HG03066 (cell line): Measurements from ENCODE around the gene NUMB.

Experiments
- ATAC-seq: cut with Tn5 transposase; IDR thresholded peaks from one replicate; pipeline ENCODE4 v1.9.1; 2021; ENCODE audit warnings: low read depth; ENCODE audit not compliant: unreplicated experiment

Gene NUMB

DNA sequence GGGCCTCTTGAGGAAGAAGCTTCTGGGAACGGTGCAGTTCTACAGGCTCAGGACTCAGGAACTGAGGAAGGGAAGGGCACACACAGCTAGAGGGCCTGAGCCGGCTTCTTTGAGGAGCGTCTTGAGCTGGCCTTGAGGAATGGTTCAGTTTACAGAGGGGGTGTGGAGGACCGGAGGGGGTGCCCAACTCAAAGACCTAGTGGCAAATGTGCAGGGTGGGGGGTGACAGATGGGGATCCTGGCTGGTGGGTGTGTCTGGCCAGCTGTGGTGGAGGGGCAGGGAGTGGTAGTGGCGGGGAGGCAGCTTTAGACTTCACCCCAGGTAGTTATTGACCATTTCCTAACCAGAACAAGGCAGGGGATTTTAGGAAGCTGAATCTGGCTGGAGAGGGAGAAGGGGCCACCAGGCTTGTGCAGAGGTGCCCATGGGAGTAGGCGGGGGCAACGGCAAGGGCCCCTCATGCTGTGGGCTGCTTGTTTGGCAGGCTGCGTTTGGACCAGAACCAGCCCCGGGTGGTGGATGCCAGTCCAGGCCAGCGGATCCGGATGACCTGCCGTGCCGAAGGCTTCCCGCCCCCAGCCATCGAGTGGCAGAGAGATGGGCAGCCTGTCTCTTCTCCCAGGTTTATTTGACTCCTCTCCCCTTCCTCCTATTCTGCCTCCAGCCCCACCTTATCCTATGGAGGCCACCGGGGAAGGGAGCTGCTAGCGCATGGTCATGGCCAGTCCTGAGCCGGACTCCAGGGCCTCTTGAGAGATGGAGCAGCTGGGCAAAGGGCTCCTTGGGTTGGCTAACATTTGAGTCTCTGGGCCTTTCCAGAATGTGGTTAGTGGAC, 193.2 kb downstream of the NUMB start:
- ATAC-seq, result no peak

DNA sequence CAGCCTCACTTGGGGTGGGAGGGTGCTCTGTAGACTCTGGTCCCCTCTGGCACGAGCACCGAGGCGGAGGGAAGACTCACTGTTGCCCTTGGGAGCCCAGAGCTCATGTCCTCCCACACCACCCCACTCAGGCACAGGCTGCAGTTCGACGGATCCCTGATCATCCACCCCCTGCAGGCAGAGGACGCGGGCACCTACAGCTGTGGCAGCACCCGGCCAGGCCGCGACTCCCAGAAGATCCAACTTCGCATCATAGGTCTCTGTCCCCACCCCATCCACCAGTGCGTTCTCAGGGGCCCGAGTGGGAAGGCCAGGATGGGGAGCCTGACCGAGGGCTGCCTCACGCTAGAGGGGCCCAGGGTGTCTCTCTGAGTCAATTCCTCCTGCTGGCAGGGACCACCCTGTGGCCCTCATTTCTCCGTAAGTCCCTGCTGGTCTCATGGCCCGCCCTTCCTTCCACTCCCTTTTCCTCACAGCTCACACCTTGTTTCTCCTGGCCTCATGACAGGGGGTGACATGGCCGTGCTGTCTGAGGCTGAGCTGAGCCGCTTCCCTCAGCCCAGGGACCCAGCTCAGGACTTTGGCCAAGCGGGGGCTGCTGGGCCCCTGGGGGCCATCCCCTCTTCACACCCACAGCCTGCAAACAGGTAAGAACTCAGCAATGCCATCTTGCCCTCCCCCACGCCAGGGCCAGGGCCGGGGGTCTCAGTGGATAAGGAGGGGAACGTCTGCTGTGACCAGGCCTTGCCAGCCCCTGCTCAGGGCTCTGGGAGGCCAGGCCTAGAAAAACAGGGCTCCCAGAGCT, 194.1 kb downstream of the NUMB start:
- no peak for ATAC-seq

DNA sequence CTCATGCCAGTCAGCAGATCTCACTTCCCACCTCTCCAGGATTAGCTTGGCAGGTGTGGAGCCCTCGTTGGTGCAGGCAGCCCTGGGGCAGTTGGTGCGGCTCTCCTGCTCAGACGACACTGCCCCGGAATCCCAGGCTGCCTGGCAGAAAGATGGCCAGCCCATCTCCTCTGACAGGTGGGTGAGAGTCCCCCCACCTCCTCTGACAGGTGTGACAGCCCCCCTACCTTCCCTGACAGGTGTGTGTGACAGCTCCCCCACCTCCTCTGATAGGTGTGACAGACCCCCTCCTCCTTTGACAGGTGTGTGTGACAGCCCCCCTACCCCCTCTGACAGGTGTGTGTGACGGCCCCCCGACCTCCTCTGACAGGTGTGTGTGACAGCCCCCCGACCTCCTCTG, 194.7 kb downstream of the NUMB start:
- ATAC-seq, result no peak

DNA sequence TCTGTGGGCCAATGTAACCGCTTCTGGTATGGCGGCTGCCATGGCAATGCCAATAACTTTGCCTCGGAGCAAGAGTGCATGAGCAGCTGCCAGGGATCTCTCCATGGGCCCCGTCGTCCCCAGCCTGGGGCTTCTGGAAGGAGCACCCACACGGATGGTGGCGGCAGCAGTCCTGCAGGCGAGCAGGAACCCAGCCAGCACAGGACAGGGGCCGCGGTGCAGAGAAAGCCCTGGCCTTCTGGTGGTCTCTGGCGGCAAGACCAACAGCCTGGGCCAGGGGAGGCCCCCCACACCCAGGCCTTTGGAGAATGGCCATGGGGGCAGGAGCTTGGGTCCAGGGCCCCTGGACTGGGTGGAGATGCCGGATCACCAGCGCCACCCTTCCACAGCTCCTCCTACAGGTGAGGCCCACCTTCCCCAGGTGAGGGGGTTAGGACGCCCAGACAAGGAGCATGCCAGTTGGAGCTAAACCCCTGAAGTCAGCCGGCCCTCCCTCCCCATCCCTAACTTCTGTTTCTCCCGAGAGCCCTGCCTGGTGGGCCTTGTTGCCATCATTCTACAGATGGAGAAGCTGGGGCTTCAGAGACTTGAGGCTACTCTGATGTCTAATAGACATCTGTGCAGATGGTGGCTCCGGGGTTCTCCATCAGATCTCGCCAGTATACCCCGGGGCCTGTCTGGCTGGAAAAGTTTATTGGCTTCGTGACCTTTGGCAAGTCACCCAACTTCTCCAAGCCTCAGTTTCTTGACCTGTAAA, 195.7 kb downstream of the NUMB start:
- ATAC-seq, result no peak

DNA sequence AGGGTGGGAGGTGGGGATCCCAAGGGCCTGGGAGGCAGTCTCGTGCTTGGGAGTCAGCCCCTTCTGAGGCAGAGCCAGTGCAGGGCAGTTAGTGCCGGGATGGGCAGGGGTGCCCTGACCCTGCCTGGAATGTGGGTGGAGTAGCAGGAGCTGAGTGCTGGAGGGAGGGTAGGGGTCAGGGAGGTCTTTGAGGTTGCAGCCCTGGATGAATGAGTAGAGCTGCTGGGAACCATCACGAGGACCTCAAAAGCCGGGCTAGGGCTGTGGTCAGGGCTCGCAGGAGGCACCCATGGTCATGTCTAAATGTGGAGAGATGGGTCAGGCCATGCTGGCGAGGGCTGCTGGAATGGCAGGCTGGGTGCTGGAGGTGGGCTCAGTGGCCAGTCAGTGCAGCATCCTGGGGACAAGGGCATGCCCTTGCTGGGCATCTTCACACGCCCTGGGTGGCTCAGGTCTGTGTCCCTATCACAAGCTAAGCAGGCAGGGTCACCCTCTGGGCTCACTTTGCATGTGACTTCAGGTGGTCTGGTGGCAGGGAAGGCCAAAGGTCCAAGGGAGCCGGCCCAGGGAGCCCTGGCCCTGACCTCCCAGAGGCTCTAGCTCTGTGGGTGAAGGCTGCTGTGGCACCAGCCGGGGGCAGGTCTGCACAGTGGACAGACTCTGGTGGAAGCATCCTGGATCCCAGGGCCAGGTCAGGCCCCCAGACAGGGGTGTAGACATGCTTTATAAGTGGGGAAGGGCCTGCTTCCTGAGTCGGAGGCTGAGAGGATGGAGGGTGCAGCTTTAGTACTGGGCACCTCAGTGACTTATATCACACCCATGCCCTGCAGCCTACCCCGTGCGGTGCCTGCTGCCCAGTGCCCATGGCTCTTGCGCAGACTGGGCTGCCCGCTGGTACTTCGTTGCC, 196.6 kb downstream of the NUMB start:
- ATAC-seq, result no peak

DNA sequence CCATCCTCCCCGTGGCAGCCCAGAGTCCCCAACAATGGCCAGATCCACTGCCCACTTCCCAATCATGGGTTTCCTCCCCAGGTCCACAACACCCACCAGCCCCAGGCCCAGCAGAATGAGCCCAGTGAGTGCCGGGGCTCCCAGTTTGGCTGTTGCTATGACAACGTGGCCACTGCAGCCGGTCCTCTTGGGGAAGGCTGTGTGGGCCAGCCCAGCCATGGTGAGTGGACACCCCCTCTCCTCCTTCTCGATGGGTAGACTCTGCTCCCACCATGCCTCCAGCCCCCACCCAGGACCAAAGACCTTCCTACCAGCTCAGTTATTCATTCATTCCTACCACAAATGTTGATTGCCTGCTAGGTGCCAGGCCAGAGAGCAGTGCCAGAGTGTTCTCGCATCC, 197.3 kb downstream of the NUMB start:
- ATAC-seq, result no peak

DNA sequence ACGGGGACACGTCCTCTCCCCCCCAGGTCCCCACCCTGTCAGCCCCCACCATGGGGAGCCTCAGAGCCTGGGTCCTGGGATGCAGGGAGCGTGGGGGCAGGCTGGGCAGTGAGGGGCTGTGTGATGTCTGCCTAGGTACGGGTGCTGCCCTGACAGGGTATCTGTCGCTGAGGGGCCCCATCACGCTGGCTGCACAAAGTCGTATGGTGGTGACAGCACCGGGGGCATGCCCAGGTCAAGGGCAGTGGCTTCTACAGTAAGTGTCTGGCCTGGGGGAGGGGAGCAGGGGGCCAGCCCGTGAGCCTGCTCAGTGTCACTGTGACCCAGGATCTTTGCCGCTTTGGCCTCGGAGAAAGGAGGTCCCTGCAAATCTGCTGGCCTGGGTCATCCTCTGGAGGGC, 197.8 kb downstream of the NUMB start:
- ATAC-seq, result no peak

DNA sequence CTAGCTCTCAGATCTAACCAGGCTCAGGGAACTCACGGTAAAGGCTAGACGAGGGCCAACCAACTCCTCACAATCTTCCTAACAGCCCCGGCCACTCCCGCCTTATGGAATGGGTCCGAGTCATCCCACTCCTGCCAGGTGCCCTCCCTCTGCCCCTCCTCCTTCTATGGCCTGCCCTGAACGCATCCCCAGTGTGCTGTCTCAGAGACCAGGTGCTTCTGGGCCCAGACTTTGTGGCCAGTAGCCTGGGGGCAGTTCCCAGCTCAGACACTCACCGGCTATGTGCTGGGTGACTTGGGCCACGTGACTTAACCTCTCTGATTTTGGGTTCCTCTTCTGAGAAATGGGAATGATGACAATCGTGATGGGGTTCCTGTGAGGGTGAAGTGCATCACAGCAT, 198.5 kb downstream of the NUMB start:
- no peak for ATAC-seq

DNA sequence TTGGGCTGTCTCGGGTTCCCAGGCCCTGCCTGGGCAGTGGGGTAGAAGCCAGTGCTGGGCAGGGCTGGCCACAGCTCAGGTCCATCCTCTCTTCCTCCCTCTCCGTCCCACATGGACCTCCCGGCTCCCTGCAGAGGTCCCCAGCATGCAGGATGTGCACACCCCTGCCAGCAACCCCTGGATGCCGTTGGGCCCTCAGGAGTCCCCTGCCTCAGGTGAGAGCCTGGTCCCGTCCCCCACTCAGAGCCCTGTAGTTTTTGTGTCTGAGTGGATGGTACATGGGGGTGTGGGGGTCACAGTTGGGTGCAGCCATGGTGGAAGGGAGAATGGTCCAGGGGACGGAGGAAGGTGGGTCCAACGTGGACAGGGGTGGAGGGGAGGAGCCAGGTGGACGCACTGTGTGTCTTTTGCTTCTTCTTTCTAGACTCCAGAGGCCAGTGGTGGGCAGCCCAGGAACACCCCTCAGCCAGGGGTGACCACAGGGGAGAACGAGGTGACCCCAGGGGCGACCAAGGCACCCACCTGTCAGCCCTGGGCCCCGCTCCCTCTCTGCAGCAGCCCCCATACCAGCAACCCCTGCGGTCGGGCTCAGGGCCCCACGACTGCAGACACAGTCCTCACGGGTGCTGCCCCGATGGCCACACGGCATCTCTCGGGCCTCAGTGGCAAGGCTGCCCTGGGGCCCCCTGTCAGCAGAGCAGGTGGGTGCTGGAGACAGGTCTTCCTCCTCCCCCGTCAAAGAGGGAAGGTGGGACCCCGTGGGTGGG, 199.3 kb downstream of the NUMB start:
- no peak for ATAC-seq

DNA sequence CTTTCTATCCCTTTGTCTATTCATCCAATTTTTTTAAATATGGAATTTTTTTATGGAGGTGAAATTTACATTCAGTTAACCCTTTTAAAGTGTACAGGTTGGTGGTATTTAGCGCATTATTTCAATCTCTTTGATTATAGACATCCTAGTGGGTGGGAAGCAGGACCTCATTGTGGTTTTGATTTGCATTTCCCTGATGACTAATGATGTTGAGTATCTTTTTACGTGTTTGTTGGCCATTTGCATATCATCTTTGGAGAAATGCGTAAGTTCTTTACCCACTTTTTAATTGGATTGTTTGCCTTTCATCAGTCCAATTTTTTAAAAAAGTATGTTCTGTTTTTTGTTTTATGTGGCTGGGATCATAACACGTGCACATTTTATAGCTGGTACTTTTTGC, 200.3 kb downstream of the NUMB start:
- ATAC-seq, result no peak

DNA sequence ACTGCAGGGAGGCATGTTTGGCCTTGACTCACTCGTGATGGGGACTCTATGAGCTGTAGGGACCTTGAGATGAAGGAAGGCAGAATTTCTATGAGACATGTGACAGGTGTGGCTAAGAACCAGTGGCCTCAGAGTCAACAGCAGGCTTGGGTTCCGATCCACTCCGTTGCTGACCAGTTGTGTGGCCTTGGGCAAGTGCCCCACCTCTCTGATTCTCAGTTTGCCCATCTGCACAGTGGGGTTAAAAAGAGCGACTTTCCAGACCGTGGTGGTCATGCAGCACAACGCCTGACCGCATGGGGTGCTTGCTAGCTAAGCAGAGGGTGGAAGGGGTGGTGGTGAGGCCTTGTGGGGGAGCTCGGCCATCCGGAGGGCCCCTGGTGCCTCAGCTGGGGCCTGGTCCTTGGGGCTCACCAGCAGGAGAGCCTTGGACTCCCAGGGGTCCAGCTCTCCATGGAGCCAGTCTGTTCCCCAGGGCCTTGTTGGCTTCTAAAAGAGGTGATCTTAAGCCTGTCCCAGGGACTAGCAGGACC, 202.6 kb downstream of the NUMB start:
- ATAC-seq, result no peak

DNA sequence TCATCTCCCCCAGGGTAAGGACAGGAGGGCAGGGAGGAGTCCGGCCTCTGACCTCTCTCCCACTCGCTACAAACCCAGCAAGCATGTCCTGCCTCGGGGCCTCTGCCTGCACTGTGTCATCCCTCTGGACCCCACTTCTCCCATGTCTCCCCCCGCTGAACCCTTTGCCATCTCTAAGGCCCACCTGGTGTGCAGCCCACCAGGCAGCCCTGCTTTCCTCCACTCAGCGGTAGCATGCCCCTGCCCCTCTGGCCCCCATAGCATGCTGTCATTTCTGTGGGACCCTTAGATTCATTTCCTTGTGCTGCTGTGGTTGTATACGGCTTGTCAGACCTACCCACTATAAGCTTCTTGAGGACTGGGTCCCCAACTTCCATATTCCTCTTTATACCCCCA, 203.3 kb downstream of the NUMB start:
- no peak for ATAC-seq

DNA sequence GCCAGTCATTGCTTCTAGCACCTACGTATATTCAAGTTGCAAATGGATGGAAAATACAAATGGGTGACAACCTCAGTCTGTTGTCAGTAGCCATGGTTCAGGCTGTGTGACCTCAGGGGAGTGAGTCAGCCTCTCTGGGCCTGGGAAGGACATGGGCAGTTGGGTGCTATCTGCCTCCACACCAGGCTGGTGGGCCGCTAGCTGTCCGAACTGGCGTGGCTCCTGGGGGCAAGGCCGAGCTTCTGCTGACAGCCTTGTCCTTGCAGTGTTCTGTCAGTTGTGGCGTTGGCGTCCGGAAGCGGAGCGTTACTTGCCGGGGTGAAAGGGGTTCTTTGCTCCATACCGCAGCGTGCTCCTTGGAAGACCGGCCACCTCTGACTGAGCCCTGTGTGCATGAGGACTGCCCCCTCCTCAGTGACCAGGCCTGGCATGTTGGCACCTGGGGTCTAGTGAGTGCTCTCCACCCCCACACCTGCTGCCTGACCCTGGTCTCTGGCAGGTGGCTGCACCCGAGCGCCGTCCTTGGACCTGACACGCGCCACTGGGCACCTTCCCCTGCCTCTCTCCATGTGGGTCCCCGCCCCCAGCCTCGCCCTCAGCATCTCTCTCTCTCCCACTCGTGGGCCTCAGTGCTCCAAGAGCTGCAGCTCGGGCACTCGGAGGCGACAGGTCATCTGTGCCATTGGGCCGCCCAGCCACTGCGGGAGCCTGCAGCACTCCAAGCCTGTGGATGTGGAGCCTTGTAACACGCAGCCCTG, 203.9 kb downstream of the NUMB start:
- ATAC-seq, result no peak

DNA sequence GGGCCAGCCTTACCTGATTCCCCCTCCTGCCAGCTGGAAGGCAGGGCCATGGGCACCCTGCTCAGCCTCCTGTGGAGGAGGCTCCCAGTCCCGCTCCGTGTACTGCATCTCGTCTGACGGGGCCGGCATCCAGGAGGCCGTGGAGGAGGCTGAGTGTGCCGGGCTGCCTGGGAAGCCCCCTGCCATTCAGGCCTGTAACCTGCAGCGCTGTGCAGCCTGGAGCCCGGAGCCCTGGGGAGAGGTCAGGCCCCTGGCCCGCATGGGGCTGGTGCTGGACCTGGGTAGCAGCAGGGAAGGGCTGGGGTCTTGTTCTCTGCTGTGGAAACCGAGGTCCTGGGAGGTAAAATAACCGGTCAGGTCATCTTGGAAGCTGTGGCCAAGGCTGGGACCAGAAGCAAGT, 204.6 kb downstream of the NUMB start:
- ATAC-seq, result no peak

DNA sequence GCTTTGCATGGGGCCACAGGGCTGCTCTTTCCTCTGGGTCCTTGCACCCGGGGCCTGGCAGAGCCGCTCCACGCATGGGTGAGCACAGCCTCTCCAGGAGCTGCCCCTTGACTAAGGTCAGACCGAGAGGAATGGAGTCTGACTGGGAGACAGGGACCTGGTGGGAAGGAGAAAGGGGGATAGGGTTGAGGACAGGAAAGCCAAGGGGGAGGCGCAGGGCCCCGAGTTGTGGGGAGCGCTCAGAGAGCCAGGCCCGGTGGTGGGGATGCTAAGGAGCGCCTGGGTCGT, 205.1 kb downstream of the NUMB start:
- no peak for ATAC-seq

DNA sequence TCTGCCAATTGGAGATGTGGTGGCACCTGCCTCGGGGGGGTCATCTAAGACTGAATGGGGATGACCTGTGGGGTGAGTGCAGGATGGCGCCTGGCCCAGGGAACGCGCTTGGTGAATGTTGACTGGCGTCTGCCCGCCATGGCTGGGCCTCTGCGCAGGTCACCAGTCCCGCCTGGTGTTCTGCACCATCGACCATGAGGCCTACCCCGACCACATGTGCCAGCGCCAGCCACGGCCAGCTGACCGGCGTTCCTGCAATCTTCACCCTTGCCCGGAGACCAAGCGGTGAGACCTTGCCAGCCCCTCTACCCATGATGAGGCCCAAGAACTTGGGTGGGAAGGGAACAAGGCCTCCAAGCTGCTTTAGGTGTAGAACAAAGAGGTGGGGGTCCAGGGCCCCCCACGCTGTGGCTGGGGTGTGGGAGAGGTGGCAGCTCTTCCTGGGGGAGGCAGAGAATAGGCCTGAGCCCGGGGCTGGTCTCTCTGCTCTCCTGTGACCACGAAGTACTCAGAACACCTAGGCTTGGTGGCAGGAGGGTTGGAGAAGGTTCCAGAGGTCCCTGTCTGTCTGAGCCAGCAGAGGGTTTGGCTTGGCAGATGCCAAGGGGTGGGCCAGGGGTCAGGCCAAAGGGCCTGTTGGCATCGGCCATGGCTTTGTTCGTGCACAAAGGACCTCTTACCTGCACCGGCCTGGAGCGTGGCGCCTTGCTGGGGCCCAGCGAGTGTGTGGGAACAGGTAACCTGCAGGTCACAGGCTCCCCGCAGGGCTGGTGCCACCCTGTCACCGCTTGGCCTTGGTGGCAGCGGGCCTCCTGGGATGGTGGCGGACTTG, 205.6 kb downstream of the NUMB start:
- no peak for ATAC-seq

DNA sequence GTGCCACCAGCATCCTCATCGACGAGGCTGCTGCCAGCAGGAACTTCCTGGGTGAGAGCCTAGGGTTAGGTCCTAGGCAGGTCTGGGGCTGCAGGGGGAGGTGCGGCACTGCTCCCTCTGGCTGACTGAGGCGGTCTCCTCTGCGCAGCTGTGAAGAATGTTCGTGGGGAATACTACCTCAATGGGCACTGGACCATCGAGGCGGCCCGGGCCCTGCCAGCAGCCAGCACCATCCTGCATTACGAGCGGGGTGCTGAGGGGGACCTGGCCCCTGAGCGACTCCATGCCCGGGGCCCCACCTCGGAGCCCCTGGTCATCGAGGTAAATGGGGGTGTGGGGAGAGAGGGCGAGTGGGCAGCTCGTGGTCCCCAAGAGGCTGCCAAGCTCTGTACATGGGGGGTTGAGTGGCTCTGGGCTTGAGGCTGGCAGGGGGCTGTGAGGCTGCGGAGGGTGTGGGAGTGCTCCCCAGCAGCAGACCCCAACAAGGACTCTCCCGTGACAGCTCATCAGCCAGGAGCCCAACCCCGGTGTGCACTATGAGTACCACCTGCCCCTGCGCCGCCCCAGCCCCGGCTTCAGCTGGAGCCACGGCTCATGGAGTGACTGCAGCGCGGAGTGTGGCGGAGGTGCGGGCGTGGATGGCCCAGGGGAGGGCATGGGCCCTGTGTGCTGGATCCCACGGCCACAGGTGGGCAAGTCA, 206.7 kb downstream of the NUMB start:
- no peak for ATAC-seq
